B cell (primary cell): ENCODE results near the gene LCN1. TPM values are rescaled to one million over a fixed set of nuclear protein-coding genes. Genes with fewer than 3 reads are reported as not detected.
"Not testable (repeated sequence)": the region's sequence is repeated elsewhere in the genome, so short reads cannot be mapped to it uniquely, and the experiment has no call there.

Experiments
- ATAC-seq: fragments of 200-7000 bp; cut with Tn5 transposase; one replicate; pipeline ENCODE4 v1.10.0; 2021; ENCODE audit warnings: low read depth, mild to moderate bottlenecking, moderate number of reproducible peaks, moderate library complexity
- CTCF ChIA-PET: fragments of 350-600 bp; sonication (Branson Sonifier 250); formaldehyde crosslinking; loops from one replicate; lab custom pipeline; 2021; ENCODE audit warnings: antibody characterized with exemption, inconsistent platforms; lab: Charles Lee
- POLR2A ChIA-PET: fragments of 350-600 bp; sonication (Branson Sonifier 250); formaldehyde crosslinking; loops from one replicate; lab custom pipeline; 2021; ENCODE audit warnings: antibody characterized with exemption; lab: Charles Lee
- DNase-seq: peaks from one replicate; pipeline ENCODE4 v3.0.0; 2013
- H2AFZ ChIP-seq: 2 replicates; pipeline ENCODE4 v1.6.1; 2012; ENCODE audit warnings: mild to moderate bottlenecking, low read depth, low read length; ENCODE audit not compliant: insufficient read depth, poor library complexity, severe bottlenecking
- H3K27ac ChIP-seq, 2 donors: 1 replicate in 1 of 2; 2 replicates in 1 of 2; pipeline ENCODE4 v1.5.1; 2012 to 2013; ENCODE audit warnings: low read length in 2 of 2, mild to moderate bottlenecking in 2 of 2, moderate library complexity in 1 of 2
- H3K27me3 ChIP-seq, 4 experiments: fragments of 200-600 bp in 1 of 4; sonication (generic) in 1 of 4; replicated peaks in 1 of 4; 1 replicate in 2 of 4; 2 replicates in 2 of 4; pipeline versions ENCODE4 v1.6.1 to v1.7.0; 2013 to 2016; ENCODE audit warnings: low read length in 3 of 4, mild to moderate bottlenecking in 2 of 4, mixed read lengths in 1 of 4, moderate library complexity in 1 of 4; ENCODE audit not compliant: insufficient read depth in 4 of 4, control insufficient read depth in 3 of 4; ENCODE audit errors: control extremely low read depth in 1 of 4
- H3K36me3 ChIP-seq, 2 experiments: replicated peaks in 1 of 2; 1 replicate in 1 of 2; 2 replicates in 1 of 2; pipeline versions ENCODE4 v1.6.1 to v1.7.1; 2013; ENCODE audit warnings: low read length in 1 of 2; ENCODE audit not compliant: insufficient read depth in 2 of 2, control insufficient read depth in 1 of 2; ENCODE audit errors: control extremely low read depth in 1 of 2, extremely low read depth in 1 of 2
- H3K4me1 ChIP-seq, 2 donors: fragments of 200-600 bp in 1 of 2; sonication (generic) in 1 of 2; 1 replicate in 1 of 2; 2 replicates in 1 of 2; pipeline versions ENCODE4 v1.5.1 to v1.6.1; 2013 to 2017; ENCODE audit warnings: low read length in 2 of 2; ENCODE audit not compliant: control insufficient read depth in 2 of 2, insufficient read depth in 2 of 2
- H3K4me2 ChIP-seq: replicated peaks from 2 replicates; pipeline ENCODE3; 2012; ENCODE audit warnings: mild to moderate bottlenecking, low read depth, low read length; ENCODE audit not compliant: poor library complexity, severe bottlenecking
- H3K4me3 ChIP-seq, 5 experiments: fragments of 200-600 bp in 1 of 5; sonication (generic) in 1 of 5; 1 replicate in 3 of 5; 2 replicates in 2 of 5; pipeline versions ENCODE4 v1.5.1 to v1.7.0; 2011 to 2016; ENCODE audit warnings: low read length in 4 of 5, mild to moderate bottlenecking in 4 of 5, low read depth in 2 of 5, control low read depth in 1 of 5, moderate library complexity in 1 of 5; ENCODE audit not compliant: insufficient read depth in 1 of 5; ENCODE audit errors: control extremely low read depth in 1 of 5, extremely low read depth in 1 of 5
- H3K79me2 ChIP-seq: fragments of 200-600 bp; sonication (generic); one replicate; pipeline ENCODE4 v1.6.0; 2016; ENCODE audit warnings: low read length; ENCODE audit not compliant: control insufficient read depth, insufficient read depth
- H3K9ac ChIP-seq: fragments of 200-600 bp; sonication (generic); 2 replicates; pipeline ENCODE4 v1.6.1; 2017; ENCODE audit warnings: mild to moderate bottlenecking, low read length, moderate library complexity
- H3K9me3 ChIP-seq, 3 donors: one replicate each; pipeline versions ENCODE4 v1.6.1 to v1.7.1; 2013; ENCODE audit warnings: low read length in 2 of 3; ENCODE audit not compliant: control insufficient read depth in 2 of 3, insufficient read depth in 1 of 3; ENCODE audit errors: control extremely low read depth in 1 of 3
- H4K20me1 ChIP-seq: 2 replicates; pipeline ENCODE4 v1.6.0; 2012; ENCODE audit warnings: mild to moderate bottlenecking, low read length; ENCODE audit not compliant: insufficient read depth, control insufficient read depth, poor library complexity, severe bottlenecking
- H3K27ac Mint-ChIP-seq: one replicate; pipeline ENCODE4 v1.8.0; 2021; ENCODE audit warnings: mixed read lengths
- H3K27me3 Mint-ChIP-seq: one replicate; pipeline ENCODE4 v1.8.0; 2021; ENCODE audit warnings: mixed read lengths
- H3K4me1 Mint-ChIP-seq: one replicate; pipeline ENCODE4 v1.8.0; 2021; ENCODE audit warnings: mixed read lengths
- H3K4me3 Mint-ChIP-seq: one replicate; pipeline ENCODE4 v1.8.0; 2021; ENCODE audit warnings: mixed read lengths
- H3K9me3 Mint-ChIP-seq: one replicate; pipeline ENCODE4 v1.8.0; 2022; ENCODE audit warnings: mixed read lengths; ENCODE audit not compliant: insufficient read depth
- EZH2 ChIP-seq: IDR thresholded peaks from 2 replicates; pipeline ENCODE4 v1.6.1; 2012; ENCODE audit warnings: borderline replicate concordance, low read depth, mild to moderate bottlenecking, moderate library complexity, low read length; ENCODE audit not compliant: insufficient read depth, poor library complexity, severe bottlenecking
- WGBS: methylation state at CpG from one replicate; pipeline ENCODE4 v1.1.5; 2013; ENCODE audit warnings: missing lambda C conversion rate; ENCODE audit not compliant: insufficient coverage; 5-methylcytosine and 5-hydroxymethylcytosine counted together
- intact Hi-C: fragments of 100-400 bp; cut with micrococcal nuclease; formaldehyde crosslinking; loops from one replicate; pipeline ENCODE4 v1.10.0; 2022
- polyA plus RNA-seq: library from polyadenylated mRNA; depleted of rRNA; stranded (reverse); fragments of >200 nt; gene quantifications from 2 replicates; pipeline ENCODE4 v1.2.3, GENCODE V29; 2012
- total RNA-seq, 2 donors: library from RNA; stranded (reverse); fragments of 120-200 nt in 1 of 2; gene quantifications; 1 replicate in 1 of 2; 2 replicates in 1 of 2; pipeline versions ENCODE4 v1.2.3 to v1.2.4, GENCODE V29; 2013 to 2022
- TF ChIP-seq, protein P1 (sequence below): fragments of 200-600 bp; IDR thresholded peaks from one replicate; pipeline ENCODE4 v1.8.0; 2022; ENCODE audit warnings: antibody characterized with exemption, mild to moderate bottlenecking

The LCN1 gene
- total and polyA plus RNA-seq, 2 donors (not counting 1 experiment from before 2014, with no cell fraction given), result not detected

DNA sequence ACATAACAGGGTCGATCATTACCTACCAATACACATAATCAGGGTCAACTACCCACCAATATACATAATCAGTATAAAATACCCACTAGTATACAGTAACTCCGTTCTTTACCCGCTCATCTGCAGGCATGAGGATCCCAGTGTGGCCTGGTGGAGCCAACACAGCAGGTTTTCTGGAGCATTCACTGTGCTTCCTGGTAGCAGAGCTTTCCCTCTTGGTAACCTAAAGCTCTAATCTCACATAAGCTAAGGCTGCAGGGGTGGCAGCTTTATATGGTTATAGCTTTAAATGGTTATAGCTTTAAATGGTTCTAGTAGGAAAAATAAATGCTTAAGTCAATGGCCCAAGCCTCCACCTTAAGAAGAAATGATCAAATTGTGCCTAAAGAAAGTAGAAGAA is 11.9 kb downstream of the LCN1 start:
- Histone ChIP-seq H3K4me3 (no peak overlapping the region), H3K9ac (no peak overlapping the region), H3K4me2 (no peak overlapping the region), H3K27ac (no peak overlapping the region), H3K36me3 (no peaks in the 10 kb centered on the region), H4K20me1 (no peaks in the 10 kb centered on the region), H3K79me2 (no peaks in the 10 kb centered on the region), H3K9me3 (no peaks in the 10 kb centered on the region), H3K27me3 (peaks cover 0 to 3% (median 0%) of the 10 kb centered on the region in 4 experiments), H3K4me1 (no peaks in the 10 kb centered on the region), H2AFZ (no peak overlapping the region)
- ATAC-seq (no peak), DNase-seq (no peak)
- Mint-ChIP-seq H3K27ac (no peak overlapping the region), H3K4me1 (no peaks in the 10 kb centered on the region), H3K27me3 (peaks cover 35% of the 10 kb centered on the region), H3K4me3 (no peak overlapping the region), H3K9me3 (no peaks in the 10 kb centered on the region)
- CTCF ChIA-PET, result no interaction called here
- POLR2A ChIA-PET, result no interaction called here
- WGBS, result 95% methylated on average over 3 of the region's 3 CpGs
- TF ChIP-seq EZH2, result no peak
- TF ChIP-seq, protein P1, sequence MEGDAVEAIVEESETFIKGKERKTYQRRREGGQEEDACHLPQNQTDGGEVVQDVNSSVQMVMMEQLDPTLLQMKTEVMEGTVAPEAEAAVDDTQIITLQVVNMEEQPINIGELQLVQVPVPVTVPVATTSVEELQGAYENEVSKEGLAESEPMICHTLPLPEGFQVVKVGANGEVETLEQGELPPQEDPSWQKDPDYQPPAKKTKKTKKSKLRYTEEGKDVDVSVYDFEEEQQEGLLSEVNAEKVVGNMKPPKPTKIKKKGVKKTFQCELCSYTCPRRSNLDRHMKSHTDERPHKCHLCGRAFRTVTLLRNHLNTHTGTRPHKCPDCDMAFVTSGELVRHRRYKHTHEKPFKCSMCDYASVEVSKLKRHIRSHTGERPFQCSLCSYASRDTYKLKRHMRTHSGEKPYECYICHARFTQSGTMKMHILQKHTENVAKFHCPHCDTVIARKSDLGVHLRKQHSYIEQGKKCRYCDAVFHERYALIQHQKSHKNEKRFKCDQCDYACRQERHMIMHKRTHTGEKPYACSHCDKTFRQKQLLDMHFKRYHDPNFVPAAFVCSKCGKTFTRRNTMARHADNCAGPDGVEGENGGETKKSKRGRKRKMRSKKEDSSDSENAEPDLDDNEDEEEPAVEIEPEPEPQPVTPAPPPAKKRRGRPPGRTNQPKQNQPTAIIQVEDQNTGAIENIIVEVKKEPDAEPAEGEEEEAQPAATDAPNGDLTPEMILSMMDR, result no peak
- intact Hi-C loops, result no loop called here

GRCh38 chr9:135533674-135534073 is 12.4 kb downstream of the LCN1 start:
- Histone ChIP-seq H2AFZ (no peak overlapping the region), H3K9ac (no peak overlapping the region), H3K79me2 (no peaks in the 10 kb centered on the region), H3K4me2 (no peak overlapping the region), H3K4me3 (no peak overlapping the region), H3K27me3 (peaks cover 0 to 3% (median 0%) of the 10 kb centered on the region in 4 experiments), H3K27ac (no peak overlapping the region), H3K36me3 (no peaks in the 10 kb centered on the region), H3K4me1 (no peaks in the 10 kb centered on the region), H3K9me3 (no peaks in the 10 kb centered on the region), H4K20me1 (no peaks in the 10 kb centered on the region)
- Mint-ChIP-seq H3K27ac (no peak overlapping the region), H3K27me3 (peaks cover 39% of the 10 kb centered on the region), H3K4me3 (no peak overlapping the region), H3K9me3 (no peaks in the 10 kb centered on the region), H3K4me1 (no peaks in the 10 kb centered on the region)
- DNase-seq (no peak), ATAC-seq (no peak)
- ChIA-PET CTCF (no interaction called here), POLR2A (no interaction called here)
- intact Hi-C loops, result no loop called here
- 92% methylated on average over 7 of the region's 12 CpGs for whole genome bisulfite sequencing
- no peak for TF ChIP-seq EZH2

GRCh38 chr9:135534192-135534711 is 13.0 kb downstream of the LCN1 start:
- H3K9me3 ChIP-seq, H3K9ac ChIP-seq, ATAC-seq, H3K4me3 Mint-ChIP-seq, H3K4me1 ChIP-seq, POLR2A ChIA-PET, H4K20me1 ChIP-seq, H2AFZ ChIP-seq, H3K27ac Mint-ChIP-seq, H3K27me3 ChIP-seq, H3K4me1 Mint-ChIP-seq, H3K4me2 ChIP-seq, CTCF ChIA-PET, H3K36me3 ChIP-seq, intact Hi-C loops, H3K9me3 Mint-ChIP-seq, H3K27ac ChIP-seq, DNase-seq, H3K4me3 ChIP-seq, H3K79me2 ChIP-seq: not testable (repeated sequence)
- WGBS, result 31% methylated on average over 10 of the region's 10 CpGs
- peaks cover 42% of the 10 kb centered on the region for H3K27me3 Mint-ChIP-seq
